HG03064 (cell line): Measurements from ENCODE around the gene EPHA10.
"Not testable (repeated sequence)": the region's sequence is repeated elsewhere in the genome, so short reads cannot be mapped to it uniquely, and the experiment has no call there.

Experiments used
- ATAC-seq: cut with Tn5 transposase; IDR thresholded peaks from one replicate; pipeline ENCODE4 v1.9.1; 2021; ENCODE audit warnings: low read depth; ENCODE audit not compliant: unreplicated experiment

The EPHA10 gene

DNA sequence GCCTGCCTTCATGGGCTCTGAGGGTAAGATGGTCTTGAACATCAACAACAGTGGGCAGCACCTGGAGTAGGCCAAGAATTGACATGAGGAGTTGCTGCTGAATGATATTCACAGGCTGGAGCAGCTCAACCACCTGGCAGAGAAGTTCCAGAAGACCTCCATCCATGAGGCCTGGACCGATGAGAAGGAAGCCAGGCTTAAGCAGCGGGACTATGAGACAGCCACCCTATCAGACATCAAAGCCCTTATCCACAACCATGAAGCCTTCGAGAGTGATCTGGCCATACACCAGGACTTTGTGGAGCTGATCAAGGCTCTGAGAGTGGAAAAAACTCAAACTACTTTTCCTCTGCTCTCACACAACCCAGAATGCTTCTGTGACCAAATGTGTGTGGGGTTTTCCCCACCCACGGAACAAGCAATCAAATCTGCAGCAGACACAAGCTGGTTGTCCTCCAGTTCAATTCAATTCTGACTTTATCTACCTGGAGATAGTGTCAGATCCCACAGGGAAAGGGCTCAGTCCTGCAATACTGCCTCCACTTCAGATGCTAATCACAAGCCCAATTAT is 12.1 kb upstream of the EPHA10 start:
- ATAC-seq = no peak

DNA sequence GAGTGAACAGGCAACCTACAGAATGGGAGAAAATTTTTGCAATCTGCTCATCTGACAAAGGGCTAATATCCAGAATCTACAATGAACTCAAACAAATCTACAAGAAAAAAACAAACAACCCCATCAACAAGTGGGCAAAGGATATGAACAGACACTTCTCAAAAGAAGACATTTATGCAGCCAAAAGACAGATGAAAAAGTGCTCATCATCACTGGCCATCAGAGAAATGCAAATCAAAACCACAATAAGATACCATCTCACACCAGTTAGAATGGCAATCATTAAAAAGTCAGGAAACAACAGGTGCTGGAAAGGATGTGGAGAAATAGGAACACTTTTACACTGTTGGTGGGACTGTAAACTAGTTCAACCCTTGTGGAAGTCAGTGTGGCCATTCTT is 6.5 kb upstream of the EPHA10 start:
- ATAC-seq = not testable (repeated sequence)

DNA sequence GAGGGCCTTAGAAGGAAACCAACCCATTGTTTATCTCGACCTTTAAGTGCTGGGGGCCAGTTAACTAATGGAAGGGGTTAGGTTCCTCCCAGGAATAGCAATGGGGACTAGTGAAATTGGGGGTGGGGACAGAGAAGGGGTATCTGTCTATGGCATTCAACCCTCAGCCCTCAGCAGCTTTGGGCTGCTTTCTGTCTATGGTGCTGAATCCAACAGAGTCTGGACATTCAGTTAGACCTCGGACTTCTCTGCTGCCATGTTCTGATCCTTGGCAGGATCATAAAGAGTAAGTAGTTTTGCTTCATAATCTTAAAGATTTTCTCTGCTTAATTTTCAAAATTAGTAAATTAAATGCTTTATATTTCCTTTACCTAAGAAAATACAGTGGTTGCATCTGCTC is 2.6 kb upstream of the EPHA10 start:
- ATAC-seq = no peak

DNA sequence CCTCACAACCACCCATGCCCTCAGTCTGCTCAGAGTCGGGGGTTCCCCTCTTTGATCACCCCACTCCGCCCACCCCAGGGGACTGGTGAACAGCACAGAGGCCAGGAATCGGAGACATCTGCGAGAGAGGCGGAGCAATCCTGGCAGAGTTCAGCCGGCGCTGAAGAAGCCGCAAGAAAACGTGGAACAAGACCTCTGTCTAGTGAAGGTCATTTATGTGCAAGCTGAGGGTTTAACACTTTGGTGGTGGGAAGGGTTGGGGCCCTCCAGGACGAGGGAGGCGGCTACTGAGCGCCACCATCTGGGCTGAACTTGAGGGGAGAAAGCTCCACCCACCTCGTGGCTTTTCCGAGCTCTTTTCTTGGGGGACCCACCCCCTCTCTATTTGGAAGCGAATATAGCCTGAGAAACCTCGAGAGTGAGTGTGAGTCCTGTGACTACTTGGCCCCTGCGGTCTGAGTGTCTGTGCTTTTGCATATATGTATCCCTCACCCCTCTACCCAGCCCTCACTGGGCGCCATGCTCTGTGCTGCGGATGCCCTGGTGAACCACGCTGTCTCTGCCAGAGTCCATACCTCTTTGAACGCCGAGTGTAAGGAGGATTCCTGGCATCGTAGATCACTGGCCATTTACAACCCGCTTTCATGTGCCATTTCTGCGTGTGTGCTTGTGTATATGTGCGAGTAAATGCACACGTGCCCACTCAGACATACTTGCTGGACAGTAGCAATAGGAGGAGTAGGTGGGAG is 1.2 kb upstream of the EPHA10 start:
- ATAC-seq = no peak

DNA sequence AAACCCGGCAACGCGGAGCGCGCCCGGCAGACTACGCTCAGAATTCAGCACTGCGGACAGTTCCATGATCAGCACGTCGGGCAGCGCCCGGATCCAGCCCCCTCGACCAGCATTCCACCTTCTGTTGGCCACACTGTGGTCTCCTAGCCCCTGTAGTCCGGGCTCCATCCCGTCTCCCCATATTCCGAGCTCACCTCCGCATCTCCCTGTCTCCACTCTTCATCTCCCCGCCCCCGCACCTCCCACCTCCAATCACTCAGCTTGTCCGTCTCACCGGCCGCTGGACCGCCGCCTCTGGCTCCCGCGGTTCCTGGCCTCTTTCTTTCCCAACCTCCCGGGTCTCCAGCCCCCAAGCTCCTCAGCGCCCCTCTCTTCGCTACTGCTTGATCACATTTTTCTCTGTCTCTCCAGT is 500 bp downstream of the EPHA10 start:
- no peak for ATAC-seq

DNA sequence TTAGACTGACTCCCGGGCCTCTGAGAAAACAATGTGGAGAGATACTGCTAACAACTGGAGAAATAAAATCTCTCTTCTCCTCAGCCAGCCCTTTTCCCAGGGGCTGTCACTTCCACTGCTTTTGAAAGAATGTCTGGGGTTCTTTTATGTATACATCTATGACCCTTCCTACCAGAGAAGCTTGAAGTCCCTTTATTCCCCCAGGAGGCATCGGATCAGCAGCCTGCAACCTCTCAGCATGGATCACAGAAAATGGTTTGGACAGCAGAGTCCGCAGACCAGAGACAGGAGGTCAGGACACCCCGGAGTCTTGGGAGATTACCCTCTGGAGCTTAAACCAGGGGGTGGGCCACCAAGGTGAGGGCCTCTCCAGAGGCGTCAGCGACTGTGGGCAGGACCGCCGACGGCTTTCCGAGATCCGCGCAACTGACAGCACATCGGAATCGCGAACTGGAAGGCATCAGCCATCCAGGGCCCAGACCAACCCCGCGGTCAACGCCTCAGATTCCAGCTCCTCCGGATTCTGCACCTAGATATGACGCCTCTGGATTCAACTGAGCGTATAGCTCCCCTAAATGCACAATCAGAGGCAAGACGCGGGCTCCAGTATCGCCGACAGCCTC is 1.0 kb downstream of the EPHA10 start:
- no peak for ATAC-seq

DNA sequence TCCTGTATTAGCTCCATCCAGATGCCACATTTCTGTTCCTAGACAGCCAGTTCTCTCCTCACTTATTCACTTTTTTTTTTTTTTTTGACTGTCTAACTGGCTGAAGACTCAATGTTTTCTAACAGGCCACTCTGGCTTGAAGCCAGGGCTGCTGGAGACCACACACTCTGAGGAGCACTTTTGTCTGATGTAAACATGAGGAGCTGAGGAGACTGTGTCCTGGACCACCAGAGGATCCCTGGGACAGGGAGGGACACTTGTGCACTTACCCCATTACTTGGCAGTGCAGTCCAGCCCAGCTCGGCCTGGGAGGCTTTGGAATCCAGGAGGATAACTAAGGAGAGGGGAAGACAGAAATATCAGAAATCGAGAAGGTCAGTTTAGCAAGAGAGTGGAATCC is 2.4 kb downstream of the EPHA10 start:
- no peak for ATAC-seq

DNA sequence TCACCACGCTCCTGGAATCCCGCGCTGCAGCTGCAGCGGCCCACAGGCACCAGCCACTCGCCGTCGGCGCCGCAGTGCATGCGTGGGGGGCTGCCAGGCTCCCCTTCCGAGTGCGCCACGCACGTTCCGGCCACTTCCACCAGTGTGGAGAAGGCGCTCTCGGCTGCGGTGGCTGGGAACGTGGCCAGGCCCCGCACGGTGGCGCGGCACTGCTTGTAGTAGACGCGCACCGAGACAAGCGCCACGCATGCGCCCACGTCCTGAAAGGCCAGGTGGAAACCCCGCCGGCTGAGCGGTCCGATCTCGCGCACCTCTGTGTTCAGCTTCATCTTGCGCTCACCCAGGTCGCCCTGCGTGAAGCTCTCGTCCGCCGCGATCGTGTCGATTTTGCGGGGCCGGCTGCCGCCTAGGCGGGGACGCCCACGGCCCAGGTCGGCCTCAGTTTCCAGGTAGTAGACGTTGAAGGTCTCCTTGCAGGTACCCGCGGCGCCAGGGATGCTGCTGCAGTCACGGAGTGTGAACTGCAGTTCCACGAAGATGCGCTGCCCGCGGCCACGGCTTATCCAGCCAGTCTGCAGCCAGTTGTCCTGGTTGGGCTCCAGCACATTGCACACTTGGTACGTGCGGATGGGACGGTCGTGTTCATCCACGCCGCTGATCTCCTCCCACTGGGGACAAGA is 3.4 kb downstream of the EPHA10 start:
- no peak for ATAC-seq

DNA sequence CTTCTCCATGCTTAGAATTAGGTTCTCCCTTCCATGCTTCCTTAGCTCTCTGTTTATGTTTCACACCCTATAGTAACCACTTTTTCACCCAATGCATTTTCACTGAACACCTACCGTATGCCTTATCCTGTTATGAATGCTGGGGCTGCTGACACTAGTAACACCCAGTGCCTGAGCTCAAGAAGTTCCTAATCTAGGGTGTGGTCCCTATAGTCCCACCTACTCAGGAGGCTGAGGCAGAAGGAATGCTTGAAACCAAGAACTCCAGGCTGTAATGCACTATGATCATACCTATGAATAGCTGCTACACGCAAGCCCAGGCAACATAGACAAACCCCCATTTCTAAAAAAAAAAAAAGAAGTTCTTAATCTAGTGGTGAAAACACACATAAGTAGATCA is 5.5 kb downstream of the EPHA10 start:
- no peak for ATAC-seq

DNA sequence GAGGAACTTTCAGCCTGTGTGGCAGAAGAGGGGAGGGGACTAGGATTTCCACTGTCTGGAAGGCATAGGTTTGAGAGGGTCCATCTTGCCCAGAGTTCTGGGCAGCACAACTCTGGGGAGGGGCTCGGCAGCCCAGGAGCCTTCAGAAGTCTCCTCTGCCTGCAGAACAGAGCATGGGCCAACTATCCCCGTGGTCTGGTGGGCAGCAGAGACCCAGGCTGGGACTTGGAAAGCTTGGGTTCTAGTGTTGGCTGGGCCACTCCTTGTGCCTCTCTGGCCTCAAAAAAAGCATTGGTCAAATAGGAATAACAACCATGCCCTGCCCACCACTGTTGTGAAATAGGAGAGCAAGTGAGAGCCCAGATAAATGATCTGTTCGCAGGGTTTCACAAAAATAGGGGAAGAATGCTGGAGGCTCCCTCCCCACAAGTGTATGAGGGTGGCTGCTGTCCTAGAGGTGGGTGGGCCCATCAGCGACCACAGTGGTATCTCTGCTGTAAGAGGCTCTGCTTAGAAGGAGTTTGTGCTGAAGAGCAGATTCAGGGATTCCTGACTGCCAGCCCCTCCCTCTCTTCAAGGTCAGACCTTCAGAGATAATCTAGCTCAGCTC is 8.9 kb downstream of the EPHA10 start:
- no peak for ATAC-seq

DNA sequence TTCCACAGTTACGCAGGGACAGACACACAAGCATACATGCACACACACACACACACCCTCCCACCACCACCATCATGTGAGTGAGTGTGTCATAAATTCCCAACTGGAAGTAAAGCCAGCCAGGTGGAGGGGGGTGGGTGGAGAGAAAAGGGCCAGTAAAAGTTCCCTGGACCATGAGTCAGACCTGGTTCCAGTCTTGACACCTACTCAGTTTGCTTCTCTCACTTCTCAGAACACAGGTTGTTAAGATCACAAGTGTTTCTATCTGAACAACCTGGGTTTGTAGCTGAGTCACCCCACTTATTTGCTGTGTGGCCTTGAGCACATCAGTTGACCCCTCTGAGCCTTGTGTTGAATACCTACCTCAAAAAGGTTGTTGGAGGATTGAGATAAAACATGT is 9.6 kb downstream of the EPHA10 start:
- no peak for ATAC-seq

DNA sequence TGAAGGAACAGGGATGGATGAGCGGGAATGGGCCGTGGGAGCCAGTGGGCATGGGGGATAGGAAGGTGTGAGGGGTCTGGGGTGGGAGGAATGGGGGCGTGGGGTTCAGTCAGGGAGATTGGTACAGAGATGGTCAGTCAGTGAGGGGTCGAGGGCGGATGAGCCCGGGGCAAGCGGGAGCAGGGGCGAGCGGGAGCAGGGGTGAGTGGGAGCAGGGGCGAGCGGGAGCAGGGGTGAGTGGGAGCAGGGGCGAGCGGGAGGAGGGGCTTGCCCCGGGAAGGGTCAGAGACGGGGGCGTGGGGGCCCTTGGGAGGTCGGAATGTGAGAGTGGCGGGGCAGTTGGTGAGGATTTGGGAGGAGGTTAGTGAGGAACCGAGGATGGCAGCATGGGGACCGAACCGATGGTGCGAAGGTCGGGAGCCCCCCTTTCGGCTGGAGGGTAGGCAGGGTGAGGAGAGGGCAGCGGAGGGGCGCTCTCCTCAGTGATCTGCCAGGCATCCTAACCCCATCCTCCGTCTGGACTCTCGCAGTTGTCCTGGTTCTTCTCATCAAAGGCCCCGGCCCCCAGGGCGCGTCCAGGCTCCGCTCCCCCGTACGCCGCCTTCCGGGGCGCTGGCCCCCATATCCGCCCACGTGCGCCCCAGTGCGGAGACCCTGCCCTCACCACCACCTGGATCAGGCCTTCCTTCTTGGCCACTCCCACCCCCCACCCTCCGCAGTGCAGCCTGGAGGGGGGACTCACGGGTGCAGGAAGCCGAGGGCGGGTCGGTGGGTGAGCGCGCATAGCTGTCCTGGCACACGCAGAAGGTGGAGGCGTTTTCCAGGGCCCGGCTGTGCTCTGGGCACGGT is 11.2 kb downstream of the EPHA10 start:
- no peak for ATAC-seq

DNA sequence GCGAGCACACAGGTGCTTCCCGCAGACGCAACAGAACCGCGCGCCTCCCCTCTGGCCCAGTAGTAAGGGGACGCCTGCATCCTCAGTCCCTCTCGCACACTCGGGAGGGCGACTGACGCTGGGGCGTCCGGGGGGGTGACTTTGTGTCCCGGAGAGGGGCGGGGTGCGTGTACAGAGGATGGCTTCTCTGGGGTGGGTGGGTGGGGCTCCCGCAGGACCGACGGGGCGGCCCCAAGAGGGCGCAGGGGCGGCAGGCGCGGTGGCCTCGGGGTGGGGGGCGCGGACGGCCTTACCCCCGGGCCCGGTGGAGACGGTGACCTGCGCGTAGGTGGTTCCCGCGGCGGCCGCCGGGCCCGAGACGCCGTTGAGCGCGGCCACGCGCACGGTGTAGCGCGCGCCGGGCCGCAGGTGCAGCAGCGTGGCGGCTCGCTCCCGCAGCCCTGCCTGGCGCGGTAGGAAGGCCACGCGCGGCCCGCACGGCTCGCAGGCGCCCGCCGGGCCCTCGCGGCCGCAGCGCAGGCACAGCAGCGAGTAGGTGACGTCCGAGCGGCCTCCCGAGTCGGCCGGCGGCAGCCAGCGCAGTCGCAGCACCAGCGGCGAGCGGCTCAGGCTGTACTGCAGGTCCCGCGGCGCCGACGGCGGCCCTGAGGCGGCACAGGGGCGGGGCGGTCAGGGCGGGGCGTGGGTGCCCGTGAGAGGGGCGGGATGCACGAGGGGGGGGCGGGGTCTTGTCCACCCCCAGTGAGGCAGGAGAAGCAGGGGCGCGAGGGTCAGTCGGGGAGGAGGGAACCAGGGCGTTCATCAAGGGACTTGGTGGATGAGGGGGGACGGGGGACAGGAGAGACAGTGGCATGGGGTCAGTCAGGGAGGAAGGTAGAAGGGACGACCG is 12.1 kb downstream of the EPHA10 start:
- ATAC-seq = no peak

DNA sequence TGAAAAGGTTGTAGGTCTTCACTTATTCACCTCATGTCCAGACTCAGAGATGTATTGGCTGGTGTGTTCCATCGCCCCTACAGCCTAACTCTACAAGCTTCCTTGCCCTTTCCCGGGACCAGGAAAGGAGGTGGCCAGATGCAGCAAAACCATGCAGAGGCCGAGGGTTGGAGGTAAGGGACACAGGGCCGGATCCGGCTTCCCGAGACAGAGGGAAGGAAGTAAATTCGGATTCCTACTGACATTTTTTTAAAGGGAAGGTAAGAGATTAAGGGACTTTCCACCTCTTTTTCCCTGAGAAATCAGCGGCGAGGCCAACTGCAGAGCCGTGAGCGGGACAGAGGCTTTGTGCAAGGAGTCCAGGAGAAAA is 12.7 kb downstream of the EPHA10 start:
- no peak for ATAC-seq

DNA sequence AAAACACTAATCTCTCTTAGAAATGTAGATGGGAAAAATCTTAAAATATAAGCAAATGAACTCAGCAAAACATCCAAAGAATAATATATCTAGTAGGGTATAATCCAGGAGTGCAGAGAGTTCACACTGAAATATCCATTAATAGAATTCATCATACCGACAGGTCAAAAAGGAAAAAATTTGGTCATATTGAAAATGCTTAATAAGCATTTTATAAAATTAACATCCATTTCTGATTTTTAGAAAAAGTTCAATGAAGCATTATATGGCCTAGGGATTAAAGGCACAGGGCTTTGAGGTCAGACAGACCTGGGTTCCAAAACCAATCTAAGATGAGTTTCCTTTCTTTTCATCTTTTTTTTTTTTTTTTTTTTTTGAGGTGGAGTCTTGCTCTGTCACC is 16.4 kb downstream of the EPHA10 start:
- no peak for ATAC-seq

DNA sequence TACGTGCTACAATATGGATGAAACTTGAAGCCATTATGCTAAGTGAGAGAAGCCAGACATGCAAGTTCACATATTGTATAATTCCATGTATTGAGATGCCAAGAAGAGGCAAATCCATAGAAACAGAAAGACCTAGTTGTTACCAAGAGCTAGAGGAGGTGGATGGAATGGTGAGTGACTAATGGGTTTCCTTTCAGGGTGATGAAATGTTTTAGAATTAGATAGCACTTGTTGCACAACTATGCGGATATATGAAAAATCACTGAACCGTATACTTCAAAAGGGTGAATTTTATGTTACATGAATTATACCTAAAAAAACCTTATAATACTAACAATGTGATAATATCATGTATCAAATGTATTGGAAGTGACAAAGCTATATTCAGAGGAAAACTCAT is 18.1 kb downstream of the EPHA10 start:
- ATAC-seq = no peak

DNA sequence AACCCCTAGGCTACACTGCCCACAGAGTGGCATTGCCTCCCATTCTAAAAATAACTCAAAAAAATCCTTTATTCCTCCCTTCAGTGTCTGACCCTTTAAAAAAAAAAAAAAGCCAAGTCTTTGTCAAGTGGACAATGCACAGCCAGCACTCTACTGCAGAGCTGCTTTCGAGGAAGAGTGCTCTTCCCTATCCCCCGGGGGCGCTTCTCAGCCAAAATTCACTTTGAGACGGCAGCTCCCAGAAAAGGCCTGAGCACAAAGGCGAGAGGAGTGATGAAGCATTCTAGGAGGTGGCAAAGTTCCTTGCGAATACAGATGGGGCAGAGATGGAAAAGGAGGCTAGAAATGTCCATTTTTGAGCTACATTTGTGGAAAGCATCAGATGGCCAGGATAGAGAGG is 23.3 kb downstream of the EPHA10 start:
- no peak for ATAC-seq

DNA sequence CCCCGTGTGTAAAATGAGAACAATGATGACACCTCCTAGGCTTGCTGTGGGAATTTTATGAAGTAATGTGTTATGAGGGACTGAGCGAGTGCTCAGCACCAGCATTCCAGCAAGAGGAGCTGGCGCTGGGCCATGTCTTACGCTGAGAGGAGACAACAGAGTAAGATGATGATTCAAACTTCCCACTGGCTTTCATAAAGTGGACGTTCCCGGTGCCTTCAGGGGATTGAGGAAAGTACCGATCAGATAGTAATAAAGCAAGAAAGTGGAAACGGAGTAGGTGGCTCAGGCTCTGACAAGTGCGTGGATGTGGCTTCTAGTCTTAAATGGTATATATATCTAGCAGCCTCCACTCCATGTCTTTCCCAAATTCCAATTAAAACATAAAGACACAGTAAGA is 23.8 kb downstream of the EPHA10 start:
- no peak for ATAC-seq

DNA sequence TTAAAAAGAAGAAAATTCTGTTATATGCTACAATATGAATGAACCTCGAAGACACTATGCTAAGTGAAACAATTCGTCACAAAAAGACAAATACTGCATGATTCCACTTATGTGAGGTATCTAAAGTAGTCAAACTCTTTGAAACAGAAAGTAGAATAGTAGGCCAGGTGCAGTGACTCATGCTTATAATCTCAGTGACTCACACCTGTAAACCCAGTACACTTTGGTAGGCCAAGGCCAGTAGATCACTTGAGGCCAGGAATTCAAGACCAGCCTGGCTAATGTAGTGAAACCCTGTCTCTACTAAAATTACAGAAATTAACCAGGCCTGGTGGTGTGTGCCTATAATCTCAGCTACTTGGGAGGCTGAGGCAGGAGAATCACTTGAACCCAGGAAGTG is 25.7 kb downstream of the EPHA10 start:
- no peak for ATAC-seq
